Measurements from ENCODE around the gene CDH24. TPM values are rescaled to one million over a fixed set of nuclear protein-coding genes. Genes with fewer than 3 reads are reported as not detected.

The CDH24 gene
- total and polyA plus RNA-seq, 2 donors (not counting 3 experiments of a cell fraction or from before 2014, with no cell fraction given), result 21.7 to 52.9 TPM

DNA sequence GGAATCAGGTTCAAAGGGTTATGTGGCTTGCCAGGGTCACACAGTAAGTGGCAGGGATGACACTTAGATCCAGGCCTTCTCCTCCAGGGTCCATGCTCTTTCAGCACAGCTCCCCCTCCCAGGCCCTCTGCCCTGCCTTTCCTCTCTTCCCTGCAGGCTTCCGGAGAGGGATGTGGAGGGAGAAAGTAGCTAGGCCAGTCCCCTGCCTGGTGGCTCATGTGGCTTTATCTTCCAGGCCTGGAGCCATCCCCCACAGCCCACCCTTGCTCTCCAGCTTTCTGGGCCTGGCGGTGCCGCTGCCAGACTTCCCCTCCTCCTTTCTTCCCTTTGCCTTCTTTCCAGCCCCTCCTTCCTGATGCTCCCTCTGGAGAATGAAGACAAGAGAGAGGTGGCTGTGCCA lies 13.6 kb downstream of the CDH24 start:
- no peak overlapping the region for H3K27ac ChIP-seq (ENCODE audit: insufficient read depth, low read depth, low read length)
- dilution Hi-C loops (cut with MboI; ENCODE audit: extremely low pct_ligation_motif_present, low sequenced_read_pairs) (no loop called here), intact Hi-C loops (cut with micrococcal nuclease) (no loop called here)
- DNase-seq (ENCODE audit: low read depth, low spot score) (no peak), FAIRE-seq (no peak)
- no peak overlapping the region for H3K9ac ChIP-seq (replicated peaks; ENCODE audit: extremely low read depth, insufficient read depth, low read length)
- no peaks in the 10 kb centered on the region for H3K36me3 ChIP-seq (ENCODE audit: control insufficient read depth in 2 of 2, extremely low read depth in 1 of 2, insufficient read depth in 2 of 2, low read length in 2 of 2)
- no peaks in the 10 kb centered on the region for H3K9me1 ChIP-seq (replicated peaks; ENCODE audit: control insufficient read depth, extremely low read depth, insufficient read depth, low read length)
- peak overlapping the region; percentile 34 for H2AFZ ChIP-seq (ENCODE audit: low read depth, low read length)
- H3K27me3 ChIP-seq (ENCODE audit: control insufficient read depth in 2 of 2, insufficient read depth in 2 of 2, low read length in 2 of 2), result no peaks in the 10 kb centered on the region
- BruUV-seq (replicated peaks), result no TSS peak
- H3K9me3 ChIP-seq (replicated peaks; ENCODE audit: control insufficient read depth, insufficient read depth, low read length), result no peaks in the 10 kb centered on the region
- CTCF ChIA-PET, result interaction anchor here (1.0 to 1.5 kb wide), 3 partner anchors 14 to 57 kb away, joined by 3 to 4 read pairs (median 4); no protein-coding TSS in a partner anchor
- no peak overlapping the region for H3K4me3 ChIP-seq (replicated peaks in 1 of 3; ENCODE audit: insufficient read depth in 1 of 3, low read depth in 1 of 3, low read length in 3 of 3)
- H4K20me1 ChIP-seq (replicated peaks; ENCODE audit: control insufficient read depth, extremely low read depth, insufficient read depth, low read length), result no peaks in the 10 kb centered on the region
- H3K79me2 ChIP-seq (ENCODE audit: control insufficient read depth, insufficient read depth, low read length), result no peaks in the 10 kb centered on the region
- H3K4me2 ChIP-seq (ENCODE audit: insufficient read depth, low read length), result no peak overlapping the region
- peaks cover 41% of the 10 kb centered on the region for H3K4me1 ChIP-seq (ENCODE audit: control insufficient read depth, extremely low read depth, insufficient read depth, low read length)
- POLR2A ChIA-PET, result no interaction called here
- TF ChIP-seq JUN (IDR thresholded peaks at IDR 0.05; ENCODE audit: borderline replicate concordance, insufficient read depth, insufficient read length, low read depth), result no peak
- TF ChIP-seq, protein P1, sequence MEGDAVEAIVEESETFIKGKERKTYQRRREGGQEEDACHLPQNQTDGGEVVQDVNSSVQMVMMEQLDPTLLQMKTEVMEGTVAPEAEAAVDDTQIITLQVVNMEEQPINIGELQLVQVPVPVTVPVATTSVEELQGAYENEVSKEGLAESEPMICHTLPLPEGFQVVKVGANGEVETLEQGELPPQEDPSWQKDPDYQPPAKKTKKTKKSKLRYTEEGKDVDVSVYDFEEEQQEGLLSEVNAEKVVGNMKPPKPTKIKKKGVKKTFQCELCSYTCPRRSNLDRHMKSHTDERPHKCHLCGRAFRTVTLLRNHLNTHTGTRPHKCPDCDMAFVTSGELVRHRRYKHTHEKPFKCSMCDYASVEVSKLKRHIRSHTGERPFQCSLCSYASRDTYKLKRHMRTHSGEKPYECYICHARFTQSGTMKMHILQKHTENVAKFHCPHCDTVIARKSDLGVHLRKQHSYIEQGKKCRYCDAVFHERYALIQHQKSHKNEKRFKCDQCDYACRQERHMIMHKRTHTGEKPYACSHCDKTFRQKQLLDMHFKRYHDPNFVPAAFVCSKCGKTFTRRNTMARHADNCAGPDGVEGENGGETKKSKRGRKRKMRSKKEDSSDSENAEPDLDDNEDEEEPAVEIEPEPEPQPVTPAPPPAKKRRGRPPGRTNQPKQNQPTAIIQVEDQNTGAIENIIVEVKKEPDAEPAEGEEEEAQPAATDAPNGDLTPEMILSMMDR (IDR thresholded peaks at IDR 0.05; ENCODE audit: extremely low read depth in 1 of 2, insufficient read depth in 1 of 2, low read depth in 1 of 2, low read length in 2 of 2), result no peak
- no peak for TF ChIP-seq MYC (IDR thresholded peaks at IDR 0.05; ENCODE audit: low read depth, low read length)
- TF ChIP-seq POLR2A (IDR thresholded peaks at IDR 0.05; ENCODE audit: low read depth, low read length), result no peak
- TF ChIP-seq MAX (IDR thresholded peaks at IDR 0.05; ENCODE audit: insufficient read depth, insufficient read length), result no peak
- TF ChIP-seq FOS (IDR thresholded peaks at IDR 0.05; ENCODE audit: borderline replicate concordance, insufficient read depth, low read length), result no peak
- TF ChIP-seq POLR2AphosphoS5 (IDR thresholded peaks at IDR 0.05; ENCODE audit: insufficient read depth, low read depth, low read length), result no peak
- TF ChIP-seq EZH2 (IDR thresholded peaks at IDR 0.05; ENCODE audit: borderline replicate concordance, low read depth, low read length, severe bottlenecking), result no peak
- TF ChIP-seq GATA2 (IDR thresholded peaks at IDR 0.05; ENCODE audit: insufficient read depth, insufficient read length, low read depth, low read length), result no peak
